PFSK-1 (cell line): Measurements from ENCODE around the gene C2CD2L.

ENCODE experiments used
- FOXP2 ChIP-seq: optimal IDR thresholded peaks from 2 replicates; pipeline ENCODE3; 2011; ENCODE audit warnings: borderline replicate concordance, control low read depth, inconsistent platforms; ENCODE audit not compliant: insufficient read depth; ENCODE audit errors: extremely low read length, extremely low read depth
- POLR2AphosphoS5 ChIP-seq: IDR thresholded peaks from 2 replicates; pipeline ENCODE4 v1.6.1; 2012; ENCODE audit warnings: low read depth, mild to moderate bottlenecking, control low read depth, low read length, moderate library complexity
- REST ChIP-seq, 2 experiments: IDR thresholded peaks; 2 replicates each; pipeline versions ENCODE4 v1.6.1 to v1.8.0; 2011 to 2012; ENCODE audit warnings: low read depth in 2 of 2, low read length in 2 of 2, control low read depth in 1 of 2, inconsistent platforms in 1 of 2, mild to moderate bottlenecking in 1 of 2, moderate library complexity in 1 of 2; ENCODE audit not compliant: insufficient read depth in 1 of 2
- SIN3A ChIP-seq: IDR thresholded peaks from 2 replicates; pipeline ENCODE4 v1.6.1; 2012; ENCODE audit warnings: mild to moderate bottlenecking, low read length, moderate library complexity, borderline replicate concordance; ENCODE audit not compliant: insufficient read depth
- TAF1 ChIP-seq: IDR thresholded peaks from 2 replicates; pipeline ENCODE4 v1.6.1; 2012; ENCODE audit warnings: low read length, control low read depth, borderline replicate concordance; ENCODE audit not compliant: insufficient read depth

GRCh38 chr11:119116601-119117000 lies 9.5 kb downstream of the C2CD2L start:
- TF ChIP-seq REST (IDR thresholded peaks at IDR 0.05; ENCODE audit: insufficient read depth in 1 of 2, low read depth in 2 of 2, low read length in 2 of 2): no peak
- no peak for TF ChIP-seq TAF1
- TF ChIP-seq FOXP2: no peak
- no peak for TF ChIP-seq POLR2AphosphoS5
- TF ChIP-seq SIN3A: no peak
